Natural killer cell (primary cell): ENCODE measurements around the gene LSM2. TPM values are rescaled to one million over a fixed set of nuclear protein-coding genes. Genes with fewer than 3 reads are reported as not detected.
"Not testable (repeated sequence)": the region's sequence is repeated elsewhere in the genome, so short reads cannot be mapped to it uniquely, and the experiment has no call there.

Experiments used
- ATAC-seq, 3 donors: fragments of 150-1000 bp in 2 of 3; fragments of 200-7000 bp in 1 of 3; cut with Tn5 transposase; 1 replicate in 1 of 3; 2 replicates in 2 of 3; pipeline ENCODE4 v1.10.0; 2021; ENCODE audit warnings: mild to moderate bottlenecking in 2 of 3, moderate library complexity in 2 of 3
- DNase-seq, 2 donors: peaks; one replicate each; pipeline versions ENCODE4 v3.0.0 to v3.0.0-alpha.2; 2013 to 2021; ENCODE audit warnings: mixed read lengths in 1 of 2
- H3K27ac ChIP-seq: one replicate; pipeline ENCODE4 v1.5.1; 2013; ENCODE audit warnings: mild to moderate bottlenecking, low read length
- H3K27me3 ChIP-seq: one replicate; pipeline ENCODE4 v1.6.1; 2013; ENCODE audit warnings: low read length; ENCODE audit not compliant: control insufficient read depth, insufficient read depth
- H3K36me3 ChIP-seq: one replicate; pipeline ENCODE4 v1.6.1; 2013; ENCODE audit warnings: low read length; ENCODE audit not compliant: control insufficient read depth, insufficient read depth
- H3K4me1 ChIP-seq: one replicate; pipeline ENCODE4 v1.6.1; 2013; ENCODE audit warnings: low read length; ENCODE audit not compliant: control insufficient read depth, insufficient read depth
- H3K4me3 ChIP-seq: one replicate; pipeline ENCODE4 v1.5.1; 2013; ENCODE audit warnings: low read length
- H3K9me3 ChIP-seq: one replicate; pipeline ENCODE4 v1.6.1; 2013; ENCODE audit warnings: low read length; ENCODE audit not compliant: control insufficient read depth, insufficient read depth
- H3K27ac Mint-ChIP-seq, 2 donors: one replicate each; pipeline ENCODE4 v1.8.0; 2022; ENCODE audit warnings: mild to moderate bottlenecking in 2 of 2, mixed read lengths in 2 of 2, moderate library complexity in 1 of 2
- H3K27me3 Mint-ChIP-seq, 2 donors: one replicate each; pipeline ENCODE4 v1.8.0; 2022; ENCODE audit warnings: low read depth in 2 of 2, mixed read lengths in 2 of 2
- H3K36me3 Mint-ChIP-seq: one replicate; pipeline ENCODE4 v1.8.0; 2022; ENCODE audit warnings: mixed read lengths
- H3K4me1 Mint-ChIP-seq, 2 donors: one replicate each; pipeline ENCODE4 v1.8.0; 2022; ENCODE audit warnings: mixed read lengths in 2 of 2
- H3K4me3 Mint-ChIP-seq: one replicate; pipeline ENCODE4 v1.8.0; 2022; ENCODE audit warnings: mild to moderate bottlenecking, moderate library complexity, mixed read lengths
- H3K9me3 Mint-ChIP-seq, 2 donors: one replicate each; pipeline ENCODE4 v1.8.0; 2022; ENCODE audit warnings: mixed read lengths in 2 of 2
- WGBS: methylation state at CpG from one replicate; pipeline ENCODE4 v1.1.7; 2013; ENCODE audit warnings: missing lambda C conversion rate; ENCODE audit not compliant: insufficient coverage; 5-methylcytosine and 5-hydroxymethylcytosine counted together
- intact Hi-C: fragments of 100-400 bp; cut with micrococcal nuclease; formaldehyde crosslinking; loops from one replicate; pipeline ENCODE4 v1.14.2; 2022
- total RNA-seq, 4 donors: library from RNA; stranded (reverse); fragments of 120-200 nt in 1 of 4; gene quantifications; one replicate each; pipeline versions ENCODE4 v1.2.3 to v1.2.4, GENCODE V29; 2013 to 2022
- TF ChIP-seq, protein P1 (sequence below): fragments of 200-600 bp; IDR thresholded peaks from one replicate; pipeline ENCODE4 v1.8.0; 2022; ENCODE audit warnings: antibody characterized with exemption

LSM2 gene
- total RNA-seq, 3 donors from 2014 or later (not counting 1 experiment from before 2014, with no cell fraction given) = 28.1 to 34.9 (median 29.2) TPM

DNA sequence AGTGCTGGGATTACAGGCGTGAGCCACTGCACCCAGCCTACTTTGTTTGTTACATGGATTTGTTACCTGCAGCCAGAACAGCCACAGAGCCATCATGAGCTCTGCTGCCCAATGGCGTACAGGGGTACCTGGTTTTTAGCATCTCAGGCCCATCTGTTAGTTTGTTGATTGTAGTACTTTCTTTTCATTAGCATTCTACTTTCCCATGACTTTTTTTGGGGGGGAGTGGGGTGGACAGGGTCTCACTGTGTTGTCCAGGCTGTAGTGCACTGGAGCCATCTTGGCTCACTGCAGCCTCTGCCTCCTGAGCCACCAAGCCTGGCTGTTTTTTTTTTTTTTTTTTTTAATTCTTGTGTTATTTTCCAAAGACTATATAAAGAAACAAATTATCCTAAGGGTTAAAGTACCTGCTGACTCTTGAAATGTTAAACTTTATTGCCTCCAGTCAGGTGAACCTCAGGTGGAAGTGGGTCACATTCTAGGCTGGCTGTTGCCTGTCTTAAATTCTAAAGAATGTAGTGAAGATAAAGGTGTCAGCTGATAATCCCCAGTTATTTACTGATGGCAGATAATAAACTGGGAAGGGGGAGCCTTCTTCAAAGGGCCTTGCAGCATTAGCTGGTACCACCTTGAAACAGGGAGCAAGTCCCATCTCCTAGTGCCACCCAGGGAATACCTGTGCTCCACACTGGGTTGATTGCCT, 40.7 kb upstream of the LSM2 start:
- DNase-seq (no peak), ATAC-seq (no peak)
- Mint-ChIP-seq H3K4me3 (no peak overlapping the region), H3K36me3 (no peaks in the 10 kb centered on the region), H3K27me3 (no peaks in the 10 kb centered on the region), H3K4me1 (no peaks in the 10 kb centered on the region), H3K9me3 (no peaks in the 10 kb centered on the region), H3K27ac (no peak overlapping the region)
- intact Hi-C loops = no loop called here
- Histone ChIP-seq H3K4me1 (no peaks in the 10 kb centered on the region), H3K27me3 (no peaks in the 10 kb centered on the region), H3K4me3 (no peak overlapping the region), H3K27ac (no peak overlapping the region), H3K36me3 (no peaks in the 10 kb centered on the region), H3K9me3 (no peaks in the 10 kb centered on the region)
- WGBS = 94% methylated on average over 2 of the region's 2 CpGs
- TF ChIP-seq, protein P1, sequence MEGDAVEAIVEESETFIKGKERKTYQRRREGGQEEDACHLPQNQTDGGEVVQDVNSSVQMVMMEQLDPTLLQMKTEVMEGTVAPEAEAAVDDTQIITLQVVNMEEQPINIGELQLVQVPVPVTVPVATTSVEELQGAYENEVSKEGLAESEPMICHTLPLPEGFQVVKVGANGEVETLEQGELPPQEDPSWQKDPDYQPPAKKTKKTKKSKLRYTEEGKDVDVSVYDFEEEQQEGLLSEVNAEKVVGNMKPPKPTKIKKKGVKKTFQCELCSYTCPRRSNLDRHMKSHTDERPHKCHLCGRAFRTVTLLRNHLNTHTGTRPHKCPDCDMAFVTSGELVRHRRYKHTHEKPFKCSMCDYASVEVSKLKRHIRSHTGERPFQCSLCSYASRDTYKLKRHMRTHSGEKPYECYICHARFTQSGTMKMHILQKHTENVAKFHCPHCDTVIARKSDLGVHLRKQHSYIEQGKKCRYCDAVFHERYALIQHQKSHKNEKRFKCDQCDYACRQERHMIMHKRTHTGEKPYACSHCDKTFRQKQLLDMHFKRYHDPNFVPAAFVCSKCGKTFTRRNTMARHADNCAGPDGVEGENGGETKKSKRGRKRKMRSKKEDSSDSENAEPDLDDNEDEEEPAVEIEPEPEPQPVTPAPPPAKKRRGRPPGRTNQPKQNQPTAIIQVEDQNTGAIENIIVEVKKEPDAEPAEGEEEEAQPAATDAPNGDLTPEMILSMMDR = no peak

DNA sequence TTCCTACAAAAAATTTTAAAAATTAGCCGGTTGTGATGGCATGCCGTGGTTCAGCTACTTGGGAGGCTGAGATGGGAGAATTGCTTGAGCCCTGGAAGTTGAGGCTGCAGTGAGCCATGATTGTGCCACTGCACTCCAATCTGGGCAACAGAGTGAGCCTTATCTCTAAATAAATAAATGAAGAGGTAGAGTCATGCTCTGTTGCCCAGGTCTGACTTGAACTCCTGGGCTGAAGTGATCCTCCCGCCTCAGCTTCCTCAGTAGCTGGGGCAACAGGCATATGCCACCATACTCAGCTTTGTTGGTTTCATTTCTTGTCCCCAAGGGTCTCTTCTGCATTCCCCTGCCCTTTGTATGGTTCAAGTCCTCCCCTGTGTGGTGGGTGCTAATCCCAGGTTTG, 37.7 kb upstream of the LSM2 start:
- Mint-ChIP-seq H3K9me3 (no peaks in the 10 kb centered on the region), H3K4me1 (no peaks in the 10 kb centered on the region), H3K36me3 (peaks cover 1% of the 10 kb centered on the region), H3K27ac (no peak overlapping the region), H3K4me3 (no peak overlapping the region), H3K27me3 (no peaks in the 10 kb centered on the region)
- TF ChIP-seq, protein P1 = no peak
- intact Hi-C loops = no loop called here
- ATAC-seq (no peak), DNase-seq (no peak)
- Histone ChIP-seq H3K4me1 (no peaks in the 10 kb centered on the region), H3K27me3 (no peaks in the 10 kb centered on the region), H3K9me3 (no peaks in the 10 kb centered on the region), H3K36me3 (peaks cover 9% of the 10 kb centered on the region), H3K4me3 (no peak overlapping the region), H3K27ac (no peak overlapping the region)
- WGBS = 94% methylated on average over 3 of the region's 3 CpGs

DNA sequence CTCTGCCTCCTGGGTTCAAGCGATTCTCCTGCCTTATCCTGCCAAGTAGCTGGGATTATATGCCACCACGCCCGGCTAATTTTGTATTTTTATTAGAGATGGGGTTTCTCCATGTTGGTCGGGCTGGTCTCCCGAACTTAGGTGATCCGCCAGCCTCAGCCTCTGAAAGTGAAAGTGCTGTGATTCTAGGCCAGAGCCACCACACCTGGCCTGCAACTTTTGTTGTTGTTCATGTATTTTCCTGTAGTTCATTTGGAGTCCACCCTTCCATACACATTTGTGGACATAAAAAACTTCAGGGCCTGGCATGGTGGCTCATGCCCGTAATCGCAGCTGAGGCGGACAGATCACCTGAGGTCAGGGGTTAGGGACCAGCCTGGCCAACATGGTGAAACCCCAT, 35.3 kb upstream of the LSM2 start:
- Mint-ChIP-seq H3K27me3 (no peaks in the 10 kb centered on the region), H3K36me3 (peaks cover 6% of the 10 kb centered on the region), H3K4me1 (peaks cover 7 to 8% of the 10 kb centered on the region in 2 donors), H3K27ac (no peak overlapping the region), H3K4me3 (no peak overlapping the region), H3K9me3 (no peaks in the 10 kb centered on the region)
- TF ChIP-seq, protein P1 = no peak
- Histone ChIP-seq H3K36me3 (peaks cover 31% of the 10 kb centered on the region), H3K4me1 (peaks cover 19% of the 10 kb centered on the region), H3K27me3 (no peaks in the 10 kb centered on the region), H3K27ac (no peak overlapping the region), H3K4me3 (no peak overlapping the region), H3K9me3 (no peaks in the 10 kb centered on the region)
- ATAC-seq (no peak), DNase-seq (no peak)
- intact Hi-C loops = no loop called here
- 92% methylated on average over 9 of the region's 9 CpGs for WGBS

DNA sequence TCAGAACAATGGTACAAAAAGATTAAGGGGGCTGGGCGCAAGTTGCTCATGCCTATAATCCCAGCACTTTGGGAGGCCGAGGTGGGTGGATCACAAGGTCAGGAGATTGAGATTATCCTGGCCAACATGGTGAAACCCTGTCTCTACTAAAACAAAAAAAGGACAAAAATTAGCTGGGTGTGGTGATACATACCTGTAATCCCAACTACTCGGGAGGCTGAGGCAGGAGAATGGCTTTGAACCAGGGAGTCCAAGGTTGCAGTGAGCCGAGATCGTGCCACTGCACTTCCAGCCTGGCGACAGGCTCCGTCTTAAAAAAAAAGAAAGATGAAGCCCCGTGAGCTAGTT, 33.0 kb upstream of the LSM2 start:
- Histone ChIP-seq H3K4me1 (peaks cover 38% of the 10 kb centered on the region), H3K36me3 (peaks cover 34% of the 10 kb centered on the region)
- H3K27ac ChIP-seq, H3K36me3 Mint-ChIP-seq, H3K4me3 Mint-ChIP-seq, intact Hi-C loops, H3K9me3 ChIP-seq, ATAC-seq, H3K27ac Mint-ChIP-seq, H3K4me3 ChIP-seq, H3K27me3 ChIP-seq, H3K9me3 Mint-ChIP-seq, DNase-seq, H3K27me3 Mint-ChIP-seq: not testable (repeated sequence)
- 96% methylated on average over 8 of the region's 8 CpGs for WGBS
- H3K4me1 Mint-ChIP-seq = peaks cover 28 to 29% of the 10 kb centered on the region in 2 donors
